Stimulated activated CD8-positive, alpha-beta memory T cell treated with anti-CD3 and anti-CD28 coated beads, Interleukin-4, amount 100 ng/mL, for 48 hours (primary cell): ENCODE measurements around the gene AMPD3.

ENCODE experiments used
- DNase-seq: peaks from one replicate; pipeline ENCODE4 v3.0.0-alpha.2; 2020

AMPD3 gene

GRCh38 chr11:10541561-10541930, 86.5 kb downstream of the AMPD3 start:
- DNase-seq: no peak

- no peak for DNase-seq
Measured at GRCh38 chr11:10542776-10543175, 87.7 kb downstream of the AMPD3 start.

GRCh38 chr11:10543782-10544181, 88.7 kb downstream of the AMPD3 start:
- no peak for DNase-seq

GRCh38 chr11:10544491-10545465, 89.7 kb downstream of the AMPD3 start:
- DNase-seq: no peak

- DNase-seq: no peak
Measured at GRCh38 chr11:10550503-10551289, 95.6 kb downstream of the AMPD3 start.

GRCh38 chr11:10551290-10551592, 96.2 kb downstream of the AMPD3 start:
- no peak for DNase-seq

- DNase-seq: no peak
Measured at GRCh38 chr11:10551845-10552352, 96.8 kb downstream of the AMPD3 start.

- no peak for DNase-seq
Measured at GRCh38 chr11:10556590-10556989, 101.5 kb downstream of the AMPD3 start.
